ENCODE measurements around the gene ARHGEF39. TPM values are rescaled to one million over a fixed set of nuclear protein-coding genes. Genes with fewer than 3 reads are reported as not detected.
A peak's percentile ranks its signal among the peaks of the same experiment; 100 is the strongest.

ARHGEF39 gene
- polyA plus RNA-seq, 3 donors = 0.13 to 0.53 (median 0.42) TPM

DNA sequence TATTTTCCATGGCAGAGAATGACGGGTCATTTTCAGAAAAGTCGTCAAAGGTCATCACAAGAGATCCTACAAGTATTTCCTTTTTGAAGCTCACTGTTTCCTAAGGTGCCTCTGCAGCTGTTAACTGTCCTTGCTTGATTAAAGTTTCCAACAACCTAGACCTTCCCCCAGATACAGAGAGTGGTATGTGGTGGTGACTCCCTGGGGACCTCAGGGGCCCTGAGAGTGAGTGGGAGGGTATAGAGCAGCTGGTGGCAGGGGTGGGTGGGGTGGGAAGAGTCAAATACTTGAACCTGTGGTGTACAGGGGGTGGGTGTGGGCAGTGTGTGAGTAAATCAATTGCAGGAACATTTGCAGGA, 45.2 kb downstream of the ARHGEF39 start:
- Mint-ChIP-seq H3K9me3 (no peaks in the 10 kb centered on the region), H3K36me3 (peaks cover 3 to 4% of the 10 kb centered on the region in 2 donors), H3K4me1 (peaks cover 38% of the 10 kb centered on the region), H3K27me3 (ENCODE audit: low read depth in 3 of 3) (peaks cover 8 to 24% (median 16%) of the 10 kb centered on the region in 3 donors), H3K27ac (peak overlapping the region in 1 of 7 donors; percentile 81), H3K4me3 (peak overlapping the region in 1 of 2 donors; percentile 43)
- Histone ChIP-seq H3K4me3 (replicated peaks in 1 of 3; ENCODE audit: low read depth in 2 of 3, low read length in 3 of 3) (no peak overlapping the region), H3K9me3 (replicated peaks in 1 of 2; ENCODE audit: control insufficient read depth in 1 of 2, insufficient read depth in 1 of 2, low read length in 2 of 2) (no peaks in the 10 kb centered on the region), H4K20me1 (ENCODE audit: insufficient read depth, low read length) (no peaks in the 10 kb centered on the region), H2AFZ (ENCODE audit: insufficient read depth, low read depth, low read length, poor library complexity, severe bottlenecking) (peak overlapping the region; percentile 38), H3K36me3 (replicated peaks in 1 of 2; ENCODE audit: control insufficient read depth in 1 of 2, insufficient read depth in 2 of 2, low read length in 2 of 2) (no peaks in the 10 kb centered on the region), H3K27ac (ENCODE audit: low read depth in 1 of 2, low read length in 2 of 2) (no peak overlapping the region), H3K27me3 (ENCODE audit: control insufficient read depth in 2 of 2, insufficient read depth in 2 of 2, low read length in 2 of 2) (no peaks in the 10 kb centered on the region), H3K79me2 (ENCODE audit: insufficient read depth, low read length) (no peaks in the 10 kb centered on the region), H3K9ac (ENCODE audit: insufficient read depth, low read length, poor library complexity, severe bottlenecking) (no peak overlapping the region), H3K4me1 (ENCODE audit: control insufficient read depth in 1 of 2, insufficient read depth in 2 of 2, low read length in 2 of 2) (peaks cover 32 to 35% of the 10 kb centered on the region in 2 donors), H3K4me2 (replicated peaks; ENCODE audit: extremely low read depth, low read length, poor library complexity, severe bottlenecking) (no peak overlapping the region)
- DNase-seq = no peak
- intact Hi-C loops (cut with micrococcal nuclease) = no loop called here
- TF ChIP-seq, protein P1, sequence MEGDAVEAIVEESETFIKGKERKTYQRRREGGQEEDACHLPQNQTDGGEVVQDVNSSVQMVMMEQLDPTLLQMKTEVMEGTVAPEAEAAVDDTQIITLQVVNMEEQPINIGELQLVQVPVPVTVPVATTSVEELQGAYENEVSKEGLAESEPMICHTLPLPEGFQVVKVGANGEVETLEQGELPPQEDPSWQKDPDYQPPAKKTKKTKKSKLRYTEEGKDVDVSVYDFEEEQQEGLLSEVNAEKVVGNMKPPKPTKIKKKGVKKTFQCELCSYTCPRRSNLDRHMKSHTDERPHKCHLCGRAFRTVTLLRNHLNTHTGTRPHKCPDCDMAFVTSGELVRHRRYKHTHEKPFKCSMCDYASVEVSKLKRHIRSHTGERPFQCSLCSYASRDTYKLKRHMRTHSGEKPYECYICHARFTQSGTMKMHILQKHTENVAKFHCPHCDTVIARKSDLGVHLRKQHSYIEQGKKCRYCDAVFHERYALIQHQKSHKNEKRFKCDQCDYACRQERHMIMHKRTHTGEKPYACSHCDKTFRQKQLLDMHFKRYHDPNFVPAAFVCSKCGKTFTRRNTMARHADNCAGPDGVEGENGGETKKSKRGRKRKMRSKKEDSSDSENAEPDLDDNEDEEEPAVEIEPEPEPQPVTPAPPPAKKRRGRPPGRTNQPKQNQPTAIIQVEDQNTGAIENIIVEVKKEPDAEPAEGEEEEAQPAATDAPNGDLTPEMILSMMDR (IDR thresholded peaks at IDR 0.05) = no peak
- WGBS (ENCODE audit: insufficient coverage) = 25% methylated on average over 1 of the region's 2 CpGs

- Mint-ChIP-seq H3K27ac (peak overlapping the region in 2 of 7 donors; percentile 77 to 81), H3K27me3 (ENCODE audit: low read depth in 3 of 3) (peaks cover 12 to 24% (median 16%) of the 10 kb centered on the region in 3 donors), H3K9me3 (no peaks in the 10 kb centered on the region), H3K4me3 (peak overlapping the region in 1 of 2 donors; percentile 43), H3K36me3 (peaks cover 3 to 4% of the 10 kb centered on the region in 2 donors), H3K4me1 (peaks cover 38% of the 10 kb centered on the region)
- peak overlapping the region in 1 of 2 donors; percentile 8 for H3K27ac ChIP-seq (ENCODE audit: low read depth in 1 of 2, low read length in 2 of 2)
- H3K4me2 ChIP-seq (replicated peaks; ENCODE audit: extremely low read depth, low read length, poor library complexity, severe bottlenecking) = no peak overlapping the region
- no peaks in the 10 kb centered on the region for H3K9me3 ChIP-seq (replicated peaks in 1 of 2; ENCODE audit: control insufficient read depth in 1 of 2, insufficient read depth in 1 of 2, low read length in 2 of 2)
- no peaks in the 10 kb centered on the region for H4K20me1 ChIP-seq (ENCODE audit: insufficient read depth, low read length)
- H3K79me2 ChIP-seq (ENCODE audit: insufficient read depth, low read length) = no peaks in the 10 kb centered on the region
- H3K9ac ChIP-seq (ENCODE audit: insufficient read depth, low read length, poor library complexity, severe bottlenecking) = no peak overlapping the region
- WGBS (ENCODE audit: insufficient coverage) = 50% methylated on average over 6 of the region's 17 CpGs
- TF ChIP-seq, protein P1 (IDR thresholded peaks at IDR 0.05) = no peak
- intact Hi-C loops (cut with micrococcal nuclease) = no loop called here
- H3K4me1 ChIP-seq (ENCODE audit: control insufficient read depth in 1 of 2, insufficient read depth in 2 of 2, low read length in 2 of 2) = peaks cover 32 to 35% of the 10 kb centered on the region in 2 donors
- H3K4me3 ChIP-seq (replicated peaks in 1 of 3; ENCODE audit: low read depth in 2 of 3, low read length in 3 of 3) = no peak overlapping the region
- H3K36me3 ChIP-seq (replicated peaks in 1 of 2; ENCODE audit: control insufficient read depth in 1 of 2, insufficient read depth in 2 of 2, low read length in 2 of 2) = no peaks in the 10 kb centered on the region
- H3K27me3 ChIP-seq (ENCODE audit: control insufficient read depth in 2 of 2, insufficient read depth in 2 of 2, low read length in 2 of 2) = no peaks in the 10 kb centered on the region
- peak; percentile 21 to 67 (median 42) for DNase-seq
- H2AFZ ChIP-seq (ENCODE audit: insufficient read depth, low read depth, low read length, poor library complexity, severe bottlenecking) = peak overlapping the region; percentile 38
These were observed 45.9 kb downstream of the ARHGEF39 start for GRCh38 chr9:35618854-35619799.
